ENCODE data around the gene SGIP1.

DNA sequence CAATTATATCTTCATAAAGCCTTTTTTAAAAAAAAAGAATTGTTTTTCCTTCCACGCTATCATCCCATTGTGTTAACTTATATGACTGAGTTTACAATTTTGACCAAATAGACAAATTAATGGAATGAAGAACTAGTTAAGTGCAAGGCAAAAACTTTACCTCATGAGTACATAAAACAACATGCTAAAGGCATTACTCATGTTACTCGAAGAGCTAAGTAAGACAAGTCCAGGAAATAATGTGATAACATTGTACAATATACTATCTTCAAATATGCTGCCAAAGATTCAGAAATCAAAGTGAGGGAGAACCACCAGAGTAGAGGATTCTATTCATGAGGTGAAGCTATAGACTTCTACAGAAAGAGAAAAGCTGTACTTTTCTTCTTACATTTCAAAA is 194.1 kb downstream of the SGIP1 start:
- TF ChIP-seq POLR2A (IDR thresholded peaks at IDR 0.05; ENCODE audit: low read depth, low read length) (no peak), POLR2AphosphoS5 (IDR thresholded peaks at IDR 0.05; ENCODE audit: low read depth, low read length) (no peak), SPI1 (IDR thresholded peaks at IDR 0.05; ENCODE audit: low read depth, low read length) (no peak), PAX5 (IDR thresholded peaks at IDR 0.05; ENCODE audit: insufficient read depth, low read length, severe bottlenecking) (no peak), TAF1 (IDR thresholded peaks at IDR 0.05; ENCODE audit: low read depth, low read length) (no peak)
